ENCODE measurements around the gene KLRB1. TPM values are rescaled to one million over a fixed set of nuclear protein-coding genes. Genes with fewer than 3 reads are reported as not detected.

The KLRB1 gene
- total and polyA plus RNA-seq, 2 of the 13 experiments (the other 11 are each of a cell fraction or from before 2014, with no cell fraction given), result not detected

- no peak for TF ChIP-seq SOX13 (IDR thresholded peaks at IDR 0.05)
- TF ChIP-seq SOX13 (CRISPR knock-in tag; conservative IDR thresholded peaks at IDR 0.05 in 1 of 2, IDR thresholded peaks at IDR 0.05 in 1 of 2), result no peak
- TF ChIP-seq FOXK2 (IDR thresholded peaks at IDR 0.05), result no peak
- TF ChIP-seq ZUFSP (CRISPR knock-in tag; IDR thresholded peaks at IDR 0.05; ENCODE audit: borderline replicate concordance), result no peak
- no peak for TF ChIP-seq KLF15 (CRISPR knock-in tag; IDR thresholded peaks at IDR 0.05; ENCODE audit: borderline replicate concordance)
- no peak for TF ChIP-seq SMARCC2 (IDR thresholded peaks at IDR 0.05)
- no peak for TF ChIP-seq CREB1 (IDR thresholded peaks at IDR 0.05)
- peak; percentile 27; the same call in 1 of the 2 replicates for TF ChIP-seq CREB1 (CRISPR knock-in tag; IDR thresholded peaks at IDR 0.05)
- TF ChIP-seq ZBTB7B (CRISPR knock-in tag; IDR thresholded peaks at IDR 0.05), result peak; percentile 59; the same call in 1 of the 2 replicates
- TF ChIP-seq U2AF1 (optimal IDR thresholded peaks at IDR 0.05; ENCODE audit: low read depth, low read length), result no peak
- TF ChIP-seq TBP (CRISPR knock-in tag; IDR thresholded peaks at IDR 0.05), result no peak
- 0 out of 2 replicates have a peak, but pooled peaks have one; percentile 6 for TF ChIP-seq ELF3 (CRISPR knock-in tag; IDR thresholded peaks at IDR 0.05)
- no peak for TF ChIP-seq ZNF737 (CRISPR knock-in tag; IDR thresholded peaks at IDR 0.05; ENCODE audit: borderline replicate concordance)
- TF ChIP-seq CSRNP1 (CRISPR knock-in tag; IDR thresholded peaks at IDR 0.05), result no peak
- TF ChIP-seq LBX2 (CRISPR knock-in tag; IDR thresholded peaks at IDR 0.05; ENCODE audit: borderline replicate concordance), result no peak
- no peak for TF ChIP-seq PHF20 (CRISPR knock-in tag; IDR thresholded peaks at IDR 0.05)
- TF ChIP-seq NR0B2 (CRISPR knock-in tag; IDR thresholded peaks at IDR 0.05), result no peak
- TF ChIP-seq ZBTB34 (CRISPR knock-in tag; IDR thresholded peaks at IDR 0.05), result no peak
- TF ChIP-seq CHD2 (IDR thresholded peaks at IDR 0.05; ENCODE audit: low read depth, low read length), result no peak
- no peak for TF ChIP-seq SRSF1 (optimal IDR thresholded peaks at IDR 0.05; ENCODE audit: low read depth, low read length)
- 0 out of 2 replicates have a peak, but pooled peaks have one; percentile 27 for TF ChIP-seq ZNF558 (CRISPR knock-in tag; IDR thresholded peaks at IDR 0.05; ENCODE audit: borderline replicate concordance)
- TF ChIP-seq PTBP1 (IDR thresholded peaks at IDR 0.05; ENCODE audit: low read depth, low read length, poor library complexity, severe bottlenecking), result no peak
- no peak for TF ChIP-seq ZBTB3 (CRISPR knock-in tag; IDR thresholded peaks at IDR 0.05; ENCODE audit: borderline replicate concordance, low read depth)
- TF ChIP-seq POLR2A (IDR thresholded peaks at IDR 0.05; ENCODE audit: insufficient read depth in 1 of 2, low read depth in 2 of 2, low read length in 2 of 2), result peak in 1 of 2 experiments; percentile 58; a peak in 2 of 4 replicates
- no peak for TF ChIP-seq NFIB (CRISPR knock-in tag; IDR thresholded peaks at IDR 0.05; ENCODE audit: borderline replicate concordance)
- peak; percentile 58 for TF ChIP-seq SAP130 (CRISPR knock-in tag; IDR thresholded peaks at IDR 0.05; ENCODE audit: low read depth)
- no peak for TF ChIP-seq ZNF577 (CRISPR knock-in tag; IDR thresholded peaks at IDR 0.05; ENCODE audit: borderline replicate concordance, low read depth)
Observed at GRCh38 chr12:9649532-9649940, 41.8 kb upstream of the KLRB1 start (continued).

Measured in HepG2 (cell line).